ENCODE results near the gene RNASEH2C.
"Not testable (repeated sequence)": the region's sequence is repeated elsewhere in the genome, so short reads cannot be mapped to it uniquely, and the experiment has no call there.

The RNASEH2C gene

GRCh38 chr11:65710421-65710820, 10.2 kb downstream of the RNASEH2C start:
- POLR2A ChIA-PET: no interaction called here
- no peak for DNase-seq (ENCODE audit: low read depth, low spot score)
- H3K4me3 ChIP-seq (ENCODE audit: low read depth, low read length): no peak overlapping the region
- TF ChIP-seq, protein P1, sequence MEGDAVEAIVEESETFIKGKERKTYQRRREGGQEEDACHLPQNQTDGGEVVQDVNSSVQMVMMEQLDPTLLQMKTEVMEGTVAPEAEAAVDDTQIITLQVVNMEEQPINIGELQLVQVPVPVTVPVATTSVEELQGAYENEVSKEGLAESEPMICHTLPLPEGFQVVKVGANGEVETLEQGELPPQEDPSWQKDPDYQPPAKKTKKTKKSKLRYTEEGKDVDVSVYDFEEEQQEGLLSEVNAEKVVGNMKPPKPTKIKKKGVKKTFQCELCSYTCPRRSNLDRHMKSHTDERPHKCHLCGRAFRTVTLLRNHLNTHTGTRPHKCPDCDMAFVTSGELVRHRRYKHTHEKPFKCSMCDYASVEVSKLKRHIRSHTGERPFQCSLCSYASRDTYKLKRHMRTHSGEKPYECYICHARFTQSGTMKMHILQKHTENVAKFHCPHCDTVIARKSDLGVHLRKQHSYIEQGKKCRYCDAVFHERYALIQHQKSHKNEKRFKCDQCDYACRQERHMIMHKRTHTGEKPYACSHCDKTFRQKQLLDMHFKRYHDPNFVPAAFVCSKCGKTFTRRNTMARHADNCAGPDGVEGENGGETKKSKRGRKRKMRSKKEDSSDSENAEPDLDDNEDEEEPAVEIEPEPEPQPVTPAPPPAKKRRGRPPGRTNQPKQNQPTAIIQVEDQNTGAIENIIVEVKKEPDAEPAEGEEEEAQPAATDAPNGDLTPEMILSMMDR (IDR thresholded peaks at IDR 0.05; ENCODE audit: insufficient read depth, low read length, missing control alignments): no peak
- CTCF ChIA-PET: interaction anchor here (1.1 to 9.5 kb wide), 19 partner anchors 10 to 342 kb away, joined by 3 to 170 read pairs (median 11); partner anchors contain the start of genes MUS81, RNASEH2C and SF3B2

DNA sequence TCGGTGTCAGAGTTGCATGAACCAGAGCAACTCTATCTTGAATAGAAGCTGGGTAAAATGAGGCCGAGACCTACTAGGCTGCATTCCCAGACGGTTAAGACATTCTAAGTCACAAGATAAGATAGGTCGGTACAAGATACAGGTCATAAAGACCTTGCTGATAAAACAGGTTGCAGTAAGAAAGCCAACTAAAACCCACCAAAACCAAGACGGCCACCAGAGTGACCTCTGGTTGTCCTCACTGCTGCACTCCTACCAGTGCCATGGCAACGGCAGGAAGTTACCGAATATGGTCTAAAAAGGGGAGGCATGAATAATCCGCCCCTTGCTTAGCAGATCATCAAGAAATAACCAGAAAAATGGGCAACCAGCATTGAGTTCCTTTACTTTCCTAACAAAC, 10.9 kb downstream of the RNASEH2C start:
- ChIA-PET POLR2A (no interaction called here), CTCF (interaction anchor here (1.1 to 9.5 kb wide), 5 partner anchors 62 to 180 kb away, joined by 3 to 170 read pairs (median 27); partner anchors contain the start of gene MUS81)
- no peak overlapping the region for H3K4me3 ChIP-seq (ENCODE audit: low read depth, low read length)
- TF ChIP-seq, protein P1 (IDR thresholded peaks at IDR 0.05; ENCODE audit: insufficient read depth, low read length, missing control alignments): no peak
- no peak for DNase-seq (ENCODE audit: low read depth, low spot score)

DNA sequence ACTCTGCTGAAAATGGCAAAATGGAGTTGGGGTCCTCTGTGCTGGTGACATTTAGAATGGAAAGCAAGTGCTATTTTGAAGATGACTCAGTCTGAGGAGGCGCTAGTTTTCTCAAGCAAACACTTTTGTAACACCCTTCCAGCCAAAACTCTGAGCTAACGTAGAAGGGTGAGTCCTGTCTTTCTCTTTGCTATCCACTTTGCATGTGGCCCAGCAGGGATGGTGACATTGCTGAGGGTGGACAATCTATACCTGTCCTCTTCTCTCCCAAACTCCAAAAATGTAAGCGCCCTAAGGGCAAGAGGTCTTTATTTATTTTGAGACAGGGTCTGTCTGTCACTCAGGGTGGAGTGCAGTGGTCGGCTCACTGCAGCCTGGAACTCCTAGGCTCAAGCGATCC, 12.1 kb downstream of the RNASEH2C start:
- H3K4me3 ChIP-seq (ENCODE audit: low read depth, low read length): no peak overlapping the region
- TF ChIP-seq, protein P1 (IDR thresholded peaks at IDR 0.05; ENCODE audit: insufficient read depth, low read length, missing control alignments): no peak
- no peak for DNase-seq (ENCODE audit: low read depth, low spot score)
- ChIA-PET CTCF (interaction anchor here (0.9 to 9.5 kb wide), 6 partner anchors 11 to 152 kb away, joined by 3 to 170 read pairs (median 3); partner anchors contain the start of gene MUS81), POLR2A (no interaction called here)

GRCh38 chr11:65707002-65707401, 13.6 kb downstream of the RNASEH2C start:
- POLR2A ChIA-PET: interaction anchor here (0.6 kb wide), 1 partner anchor 149 kb away, joined by 3 read pairs; no protein-coding TSS in a partner anchor
- DNase-seq (ENCODE audit: low read depth, low spot score); H3K4me3 ChIP-seq (ENCODE audit: low read depth, low read length): not testable (repeated sequence)
- CTCF ChIA-PET: interaction anchor here (0.8 to 9.5 kb wide), 8 partner anchors 15 to 178 kb away, joined by 3 to 170 read pairs (median 10); no protein-coding TSS in a partner anchor

- TF ChIP-seq, protein P1 (IDR thresholded peaks at IDR 0.05; ENCODE audit: insufficient read depth, low read length, missing control alignments): peak; percentile 33
- DNase-seq (ENCODE audit: low read depth, low spot score); POLR2A ChIA-PET; H3K4me3 ChIP-seq (ENCODE audit: low read depth, low read length): not testable (repeated sequence)
- CTCF ChIA-PET: interaction anchor here (0.6 to 9.5 kb wide), 31 partner anchors 8 to 339 kb away, joined by 3 to 170 read pairs (median 5); partner anchors contain the start of gene EFEMP2
Observed at GRCh38 chr11:65706303-65706763, 14.3 kb downstream of the RNASEH2C start.

GRCh38 chr11:65703846-65704245, 16.8 kb downstream of the RNASEH2C start:
- TF ChIP-seq, protein P1 (IDR thresholded peaks at IDR 0.05; ENCODE audit: insufficient read depth, low read length, missing control alignments): no peak
- ChIA-PET CTCF (interaction anchor here (0.6 to 4.6 kb wide), 13 partner anchors 9 to 341 kb away, joined by 3 to 69 read pairs (median 4); no protein-coding TSS in a partner anchor), POLR2A (no interaction called here)
- no peak overlapping the region for H3K4me3 ChIP-seq (ENCODE audit: low read depth, low read length)
- no peak for DNase-seq (ENCODE audit: low read depth, low spot score)

Measured in AG04449 (cell line).